ENCODE measurements around the gene INPP5A.

Gene INPP5A

GRCh38 chr10:132685101-132685891, 147.7 kb downstream of the INPP5A start:
- H3K4me1 ChIP-seq (ENCODE audit: control insufficient read depth, insufficient read depth, low read length): peaks cover 14% of the 10 kb centered on the region
- no peaks in the 10 kb centered on the region for H3K27me3 ChIP-seq (replicated peaks; ENCODE audit: control insufficient read depth, insufficient read depth, low read length)
- H3K9me3 ChIP-seq (ENCODE audit: control insufficient read depth, low read length): no peaks in the 10 kb centered on the region
- H3K9ac ChIP-seq (ENCODE audit: low read length): no peak overlapping the region
- peak; percentile 8 for DNase-seq (ENCODE audit: low read depth)
- no peak overlapping the region for H3K4me3 ChIP-seq (ENCODE audit: low read length)
- H3K36me3 ChIP-seq (ENCODE audit: control insufficient read depth, insufficient read depth, low read length, severe bottlenecking): peaks cover under 1% of the 10 kb centered on the region

GRCh38 chr10:132685921-132686680, 148.5 kb downstream of the INPP5A start:
- no peak for DNase-seq (ENCODE audit: low read depth)
- H3K4me3 ChIP-seq (ENCODE audit: low read length): no peak overlapping the region
- no peak overlapping the region for H3K9ac ChIP-seq (ENCODE audit: low read length)
- H3K36me3 ChIP-seq (ENCODE audit: control insufficient read depth, insufficient read depth, low read length, severe bottlenecking): peaks cover 9% of the 10 kb centered on the region
- H3K4me1 ChIP-seq (ENCODE audit: control insufficient read depth, insufficient read depth, low read length): peaks cover 14% of the 10 kb centered on the region
- no peaks in the 10 kb centered on the region for H3K27me3 ChIP-seq (replicated peaks; ENCODE audit: control insufficient read depth, insufficient read depth, low read length)
- H3K9me3 ChIP-seq (ENCODE audit: control insufficient read depth, low read length): no peaks in the 10 kb centered on the region

GRCh38 chr10:132687181-132687892, 149.8 kb downstream of the INPP5A start:
- Histone ChIP-seq H3K4me3 (ENCODE audit: low read length) (no peak overlapping the region), H3K9ac (ENCODE audit: low read length) (no peak overlapping the region), H3K4me1 (ENCODE audit: control insufficient read depth, insufficient read depth, low read length) (peaks cover 14% of the 10 kb centered on the region), H3K27me3 (replicated peaks; ENCODE audit: control insufficient read depth, insufficient read depth, low read length) (no peaks in the 10 kb centered on the region), H3K9me3 (ENCODE audit: control insufficient read depth, low read length) (no peaks in the 10 kb centered on the region), H3K36me3 (ENCODE audit: control insufficient read depth, insufficient read depth, low read length, severe bottlenecking) (peaks cover 13% of the 10 kb centered on the region)
- no peak for DNase-seq (ENCODE audit: low read depth)

GRCh38 chr10:132687893-132688579, 150.4 kb downstream of the INPP5A start:
- Histone ChIP-seq H3K27me3 (replicated peaks; ENCODE audit: control insufficient read depth, insufficient read depth, low read length) (no peaks in the 10 kb centered on the region), H3K4me1 (ENCODE audit: control insufficient read depth, insufficient read depth, low read length) (peaks cover 14% of the 10 kb centered on the region), H3K9ac (ENCODE audit: low read length) (no peak overlapping the region), H3K36me3 (ENCODE audit: control insufficient read depth, insufficient read depth, low read length, severe bottlenecking) (peaks cover 13% of the 10 kb centered on the region), H3K4me3 (ENCODE audit: low read length) (no peak overlapping the region), H3K9me3 (ENCODE audit: control insufficient read depth, low read length) (peaks cover 1% of the 10 kb centered on the region)
- DNase-seq (ENCODE audit: low read depth): no peak

GRCh38 chr10:132688580-132689420, 151.2 kb downstream of the INPP5A start:
- H3K4me1 ChIP-seq (ENCODE audit: control insufficient read depth, insufficient read depth, low read length): peaks cover 14% of the 10 kb centered on the region
- peaks cover 13% of the 10 kb centered on the region for H3K36me3 ChIP-seq (ENCODE audit: control insufficient read depth, insufficient read depth, low read length, severe bottlenecking)
- H3K9me3 ChIP-seq (ENCODE audit: control insufficient read depth, low read length): peaks cover 4% of the 10 kb centered on the region
- no peak overlapping the region for H3K4me3 ChIP-seq (ENCODE audit: low read length)
- H3K27me3 ChIP-seq (replicated peaks; ENCODE audit: control insufficient read depth, insufficient read depth, low read length): no peaks in the 10 kb centered on the region
- no peak overlapping the region for H3K9ac ChIP-seq (ENCODE audit: low read length)
- DNase-seq (ENCODE audit: low read depth): no peak

GRCh38 chr10:132689721-132690360, 152.3 kb downstream of the INPP5A start:
- Histone ChIP-seq H3K4me1 (ENCODE audit: control insufficient read depth, insufficient read depth, low read length) (peaks cover 5% of the 10 kb centered on the region), H3K36me3 (ENCODE audit: control insufficient read depth, insufficient read depth, low read length, severe bottlenecking) (peaks cover 13% of the 10 kb centered on the region), H3K4me3 (ENCODE audit: low read length) (no peak overlapping the region), H3K9ac (ENCODE audit: low read length) (no peak overlapping the region), H3K27me3 (replicated peaks; ENCODE audit: control insufficient read depth, insufficient read depth, low read length) (no peaks in the 10 kb centered on the region), H3K9me3 (ENCODE audit: control insufficient read depth, low read length) (peaks cover 7% of the 10 kb centered on the region)
- DNase-seq (ENCODE audit: low read depth): no peak

- peaks cover 12% of the 10 kb centered on the region for H3K9me3 ChIP-seq (ENCODE audit: control insufficient read depth, low read length)
- peaks cover 13% of the 10 kb centered on the region for H3K36me3 ChIP-seq (ENCODE audit: control insufficient read depth, insufficient read depth, low read length, severe bottlenecking)
- no peak overlapping the region for H3K9ac ChIP-seq (ENCODE audit: low read length)
- no peaks in the 10 kb centered on the region for H3K27me3 ChIP-seq (replicated peaks; ENCODE audit: control insufficient read depth, insufficient read depth, low read length)
- DNase-seq (ENCODE audit: low read depth): no peak
- H3K4me3 ChIP-seq (ENCODE audit: low read length): no peak overlapping the region
- no peaks in the 10 kb centered on the region for H3K4me1 ChIP-seq (ENCODE audit: control insufficient read depth, insufficient read depth, low read length)
These were observed 152.8 kb downstream of the INPP5A start for GRCh38 chr10:132690401-132690800.

GRCh38 chr10:132690821-132691610, 153.4 kb downstream of the INPP5A start:
- Histone ChIP-seq H3K4me1 (ENCODE audit: control insufficient read depth, insufficient read depth, low read length) (no peaks in the 10 kb centered on the region), H3K36me3 (ENCODE audit: control insufficient read depth, insufficient read depth, low read length, severe bottlenecking) (peaks cover 13% of the 10 kb centered on the region), H3K27me3 (replicated peaks; ENCODE audit: control insufficient read depth, insufficient read depth, low read length) (no peaks in the 10 kb centered on the region), H3K9me3 (ENCODE audit: control insufficient read depth, low read length) (peaks cover 16% of the 10 kb centered on the region), H3K4me3 (ENCODE audit: low read length) (no peak overlapping the region), H3K9ac (ENCODE audit: low read length) (no peak overlapping the region)
- DNase-seq (ENCODE audit: low read depth): no peak

- Histone ChIP-seq H3K27me3 (replicated peaks; ENCODE audit: control insufficient read depth, insufficient read depth, low read length) (no peaks in the 10 kb centered on the region), H3K4me3 (ENCODE audit: low read length) (no peak overlapping the region), H3K4me1 (ENCODE audit: control insufficient read depth, insufficient read depth, low read length) (no peaks in the 10 kb centered on the region), H3K9ac (ENCODE audit: low read length) (no peak overlapping the region), H3K9me3 (ENCODE audit: control insufficient read depth, low read length) (peaks cover 16% of the 10 kb centered on the region), H3K36me3 (ENCODE audit: control insufficient read depth, insufficient read depth, low read length, severe bottlenecking) (peaks cover 13% of the 10 kb centered on the region)
- no peak for DNase-seq (ENCODE audit: low read depth)
These were observed 154.1 kb downstream of the INPP5A start for GRCh38 chr10:132691711-132692153.

Measured in adipocyte (in vitro differentiated cells).